Stimulated activated CD8-positive, alpha-beta memory T cell treated with anti-CD3 and anti-CD28 coated beads, Interleukin-7, amount 100 ng/mL, for 4 hours (primary cell): Measurements from ENCODE around the gene HDHD5.

Experiments used
- DNase-seq, 2 donors: peaks; one replicate each; pipeline ENCODE4 v3.0.0-alpha.2; 2020; ENCODE audit warnings: low read depth in 2 of 2

HDHD5 gene

GRCh38 chr22:17158568-17159503, at the start of gene HDHD5:
HDHD5 (minus strand) TSS chr22:17159277; CDS start chr22:17159251, 26 bp downstream.
- DNase-seq, result peak; percentile 76 to 89

GRCh38 chr22:17205432-17205831, 46.4 kb upstream of the HDHD5 start:
- DNase-seq, result no peak

GRCh38 chr22:17201285-17201945, 42.3 kb upstream of the HDHD5 start:
- DNase-seq, result no peak

- DNase-seq, result no peak
Measured at GRCh38 chr22:17199003-17199731, 40.1 kb upstream of the HDHD5 start.

- DNase-seq, result no peak
Measured at GRCh38 chr22:17198170-17199002, 39.3 kb upstream of the HDHD5 start.

- DNase-seq, result no peak
Measured at GRCh38 chr22:17194213-17194612, 35.1 kb upstream of the HDHD5 start.

- no peak for DNase-seq
Measured at GRCh38 chr22:17192186-17192585, 33.1 kb upstream of the HDHD5 start.

GRCh38 chr22:17191163-17191784, 32.2 kb upstream of the HDHD5 start:
- DNase-seq, result no peak

- DNase-seq, result no peak
Measured at GRCh38 chr22:17190702-17191101, 31.6 kb upstream of the HDHD5 start.

GRCh38 chr22:17176715-17177114, 17.6 kb upstream of the HDHD5 start:
- no peak for DNase-seq

- no peak for DNase-seq
Measured at GRCh38 chr22:17172029-17172833, 13.2 kb upstream of the HDHD5 start.

- DNase-seq, result peak; percentile 46 to 72
Measured at GRCh38 chr22:17171153-17172028, 12.3 kb upstream of the HDHD5 start.

- DNase-seq, result no peak
Measured at GRCh38 chr22:17167486-17167885, 8.4 kb upstream of the HDHD5 start.

GRCh38 chr22:17164392-17165024, 5.4 kb upstream of the HDHD5 start:
- DNase-seq, result no peak

GRCh38 chr22:17162731-17163130, 3.7 kb upstream of the HDHD5 start:
- DNase-seq, result no peak

GRCh38 chr22:17161991-17162390, 2.9 kb upstream of the HDHD5 start:
- no peak for DNase-seq

- peak; percentile 25 to 38 for DNase-seq
Measured at GRCh38 chr22:17159504-17159951, 451 bp upstream of the HDHD5 start.

GRCh38 chr22:17158176-17158567, 905 bp downstream of the HDHD5 start:
- no peak for DNase-seq
